OCI-LY7 (cell line): ENCODE results near the gene KIF3A. TPM values are rescaled to one million over a fixed set of nuclear protein-coding genes. Genes with fewer than 3 reads are reported as not detected.

Experiments used
- BruUV-seq: library from RNA; stranded (reverse); fragments of 400-500 nt; replicated peaks from 2 replicates; lab custom pipeline; 2021; lab: Mats Ljungman, UMichigan
- CTCF ChIA-PET: fragments of 300-600 bp; sonication (Branson Sonifier 250); formaldehyde crosslinking; loops from one replicate; lab custom pipeline; 2022; ENCODE audit warnings: antibody characterized with exemption; ENCODE audit not compliant: unreplicated experiment; lab: Charles Lee
- POLR2A ChIA-PET: fragments of 300-600 bp; sonication (Branson Sonifier 250); formaldehyde crosslinking; loops from one replicate; lab custom pipeline; 2022; ENCODE audit warnings: antibody characterized with exemption; lab: Charles Lee
- DNase-seq: peaks from one replicate; pipeline ENCODE4 v3.0.0-alpha.2; 2015; ENCODE audit warnings: low spot score
- H2AFZ ChIP-seq: fragments of 200-600 bp; sonication (generic), shearing (Covaris generic); 2 replicates; pipeline ENCODE4 v1.6.1; 2014; ENCODE audit warnings: mild to moderate bottlenecking, antibody characterized with exemption, low read length, moderate library complexity
- H3K27ac ChIP-seq: fragments of 200-600 bp; sonication (generic); 2 replicates; pipeline ENCODE4 v1.5.1; 2014; ENCODE audit warnings: mixed run types, low read depth, mild to moderate bottlenecking, moderate library complexity, low read length, inconsistent platforms; ENCODE audit not compliant: poor library complexity, severe bottlenecking
- H3K36me3 ChIP-seq: fragments of 200-600 bp; sonication (generic); 2 replicates; pipeline ENCODE4 v1.6.1; 2014; ENCODE audit warnings: mild to moderate bottlenecking, antibody characterized with exemption, low read length, moderate library complexity, mixed read lengths; ENCODE audit not compliant: insufficient read depth
- H3K4me1 ChIP-seq: fragments of 200-600 bp; sonication (generic); 2 replicates; pipeline ENCODE4 v1.5.1; 2014; ENCODE audit warnings: mild to moderate bottlenecking, low read length; ENCODE audit not compliant: insufficient read depth, poor library complexity, severe bottlenecking
- H3K4me2 ChIP-seq: fragments of 200-600 bp; sonication (generic); 2 replicates; pipeline ENCODE4 v1.6.1; 2014; ENCODE audit warnings: mild to moderate bottlenecking, low read length
- H3K4me3 ChIP-seq: fragments of 200-600 bp; sonication (generic); 2 replicates; pipeline ENCODE4 v1.5.1; 2014; ENCODE audit warnings: mild to moderate bottlenecking, low read depth, low read length; ENCODE audit not compliant: poor library complexity, severe bottlenecking
- H3K79me2 ChIP-seq: fragments of 200-600 bp; sonication (generic); 2 replicates; pipeline ENCODE4 v1.6.1; 2016; ENCODE audit warnings: low read depth, mild to moderate bottlenecking, low read length, moderate library complexity, mixed read lengths; ENCODE audit not compliant: insufficient read depth
- H3K9me2 ChIP-seq: fragments of 200-600 bp; sonication (generic); 2 replicates; pipeline ENCODE4 v1.6.1; 2016; ENCODE audit warnings: mild to moderate bottlenecking, low read length, mixed read lengths; ENCODE audit not compliant: insufficient read depth
- H3K9me3 ChIP-seq: fragments of 200-600 bp; sonication (generic); 2 replicates; pipeline ENCODE4 v1.6.1; 2014; ENCODE audit warnings: mild to moderate bottlenecking, mixed run types, low read length, mixed read lengths
- H4K20me1 ChIP-seq: fragments of 200-600 bp; sonication (generic); 2 replicates; pipeline ENCODE4 v1.6.1; 2014; ENCODE audit warnings: mild to moderate bottlenecking, antibody characterized with exemption, low read length, moderate library complexity, mixed read lengths; ENCODE audit not compliant: insufficient read depth
- EZH2phosphoT487 ChIP-seq: fragments of 200-600 bp; sonication (generic); IDR thresholded peaks from 2 replicates; pipeline ENCODE4 v1.6.1; 2018; ENCODE audit warnings: low read depth, borderline replicate concordance, mild to moderate bottlenecking, mixed run types, antibody characterized with exemption, low read length, moderate library complexity, mixed read lengths
- intact Hi-C: fragments of 100-400 bp; cut with micrococcal nuclease; formaldehyde crosslinking; loops from one replicate; pipeline ENCODE4 v1.10.0; 2022; ENCODE audit not compliant: unreplicated experiment
- total RNA-seq, 2 experiments: library from RNA; depleted of rRNA in 1 of 2; stranded (reverse); fragments of >200 nt in 1 of 2; shearing (Covaris generic) in 1 of 2; gene quantifications; 2 replicates each; pipeline ENCODE4 v1.2.3, GENCODE V29; 2014 to 2022
- TF ChIP-seq, protein P1 (sequence below): fragments of 200-600 bp; sonication (generic); conservative IDR thresholded peaks from 2 replicates; pipeline ENCODE4 v1.5.1; 2014; ENCODE audit warnings: mild to moderate bottlenecking, antibody characterized with exemption, low read length, moderate library complexity, mixed read lengths

The KIF3A gene
- total RNA-seq, 2 experiments from 2014 or later: 6.7 to 14.2 TPM

- BruUV-seq: no TSS peak
Observed at GRCh38 chr5:132651838-132652469, 85.4 kb downstream of the KIF3A start.

GRCh38 chr5:132648355-132648754 lies 89.0 kb downstream of the KIF3A start:
- ChIA-PET CTCF (no interaction called here), POLR2A (interaction anchor here (1.0 kb wide), 1 partner anchor 57 kb away, joined by 3 read pairs; no protein-coding TSS in a partner anchor)
- H4K20me1 ChIP-seq: no peaks in the 10 kb centered on the region
- no TSS peak for BruUV-seq
- no peak overlapping the region for H3K4me3 ChIP-seq
- peaks cover 12% of the 10 kb centered on the region; the same call in 1 of the 2 replicates for H3K36me3 ChIP-seq
- TF ChIP-seq, protein P1, sequence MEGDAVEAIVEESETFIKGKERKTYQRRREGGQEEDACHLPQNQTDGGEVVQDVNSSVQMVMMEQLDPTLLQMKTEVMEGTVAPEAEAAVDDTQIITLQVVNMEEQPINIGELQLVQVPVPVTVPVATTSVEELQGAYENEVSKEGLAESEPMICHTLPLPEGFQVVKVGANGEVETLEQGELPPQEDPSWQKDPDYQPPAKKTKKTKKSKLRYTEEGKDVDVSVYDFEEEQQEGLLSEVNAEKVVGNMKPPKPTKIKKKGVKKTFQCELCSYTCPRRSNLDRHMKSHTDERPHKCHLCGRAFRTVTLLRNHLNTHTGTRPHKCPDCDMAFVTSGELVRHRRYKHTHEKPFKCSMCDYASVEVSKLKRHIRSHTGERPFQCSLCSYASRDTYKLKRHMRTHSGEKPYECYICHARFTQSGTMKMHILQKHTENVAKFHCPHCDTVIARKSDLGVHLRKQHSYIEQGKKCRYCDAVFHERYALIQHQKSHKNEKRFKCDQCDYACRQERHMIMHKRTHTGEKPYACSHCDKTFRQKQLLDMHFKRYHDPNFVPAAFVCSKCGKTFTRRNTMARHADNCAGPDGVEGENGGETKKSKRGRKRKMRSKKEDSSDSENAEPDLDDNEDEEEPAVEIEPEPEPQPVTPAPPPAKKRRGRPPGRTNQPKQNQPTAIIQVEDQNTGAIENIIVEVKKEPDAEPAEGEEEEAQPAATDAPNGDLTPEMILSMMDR: no peak
- TF ChIP-seq EZH2phosphoT487: no peak
- H3K4me2 ChIP-seq: no peak overlapping the region
- no peaks in the 10 kb centered on the region for H3K79me2 ChIP-seq
- intact Hi-C loops: no loop called here
- no peak overlapping the region for H3K27ac ChIP-seq
- H3K9me2 ChIP-seq: no peaks in the 10 kb centered on the region
- H2AFZ ChIP-seq: no peak overlapping the region
- no peak for DNase-seq
- H3K9me3 ChIP-seq: peaks cover 4% of the 10 kb centered on the region; the same call in 1 of the 2 replicates
- no peaks in the 10 kb centered on the region for H3K4me1 ChIP-seq

More at GRCh38 chr5:132651838-132652469, 85.4 kb downstream of the KIF3A start:
- Histone ChIP-seq H3K9me2 (no peaks in the 10 kb centered on the region), H3K79me2 (no peaks in the 10 kb centered on the region), H3K27ac (no peak overlapping the region), H3K36me3 (no peaks in the 10 kb centered on the region), H3K9me3 (peaks cover 4% of the 10 kb centered on the region; the same call in 1 of the 2 replicates), H2AFZ (no peak overlapping the region), H3K4me3 (no peak overlapping the region), H3K4me1 (no peaks in the 10 kb centered on the region), H3K4me2 (no peak overlapping the region), H4K20me1 (no peaks in the 10 kb centered on the region)
- CTCF ChIA-PET: no interaction called here
- intact Hi-C loops: loop anchor here (5.0 kb wide), 1 partner anchor 265 kb away; no protein-coding TSS in a partner anchor
- POLR2A ChIA-PET: no interaction called here
- TF ChIP-seq EZH2phosphoT487: no peak
- TF ChIP-seq, protein P1: no peak
- no peak for DNase-seq

- Histone ChIP-seq H3K4me1 (no peaks in the 10 kb centered on the region), H3K79me2 (no peaks in the 10 kb centered on the region), H3K4me2 (no peak overlapping the region), H3K4me3 (no peak overlapping the region), H3K9me3 (peaks cover 4% of the 10 kb centered on the region; the same call in 1 of the 2 replicates), H3K36me3 (peaks cover 21% of the 10 kb centered on the region; the same call in 1 of the 2 replicates), H3K9me2 (no peaks in the 10 kb centered on the region), H3K27ac (no peak overlapping the region), H2AFZ (no peak overlapping the region), H4K20me1 (no peaks in the 10 kb centered on the region)
- intact Hi-C loops: no loop called here
- ChIA-PET POLR2A (interaction anchor here (0.5 to 0.7 kb wide), 2 partner anchors 13 to 104 kb away, joined by 3 read pairs; no protein-coding TSS in a partner anchor), CTCF (no interaction called here)
- no peak for DNase-seq
- BruUV-seq: no TSS peak
- TF ChIP-seq, protein P1: no peak
- no peak for TF ChIP-seq EZH2phosphoT487
Observed at GRCh38 chr5:132647473-132647872, 89.9 kb downstream of the KIF3A start.
